ENCODE data around the gene OR56A4. TPM values are rescaled to one million over a fixed set of nuclear protein-coding genes. Genes with fewer than 3 reads are reported as not detected.

Gene OR56A4
- total RNA-seq, 1 experiment from 2014 or later: not detected

DNA sequence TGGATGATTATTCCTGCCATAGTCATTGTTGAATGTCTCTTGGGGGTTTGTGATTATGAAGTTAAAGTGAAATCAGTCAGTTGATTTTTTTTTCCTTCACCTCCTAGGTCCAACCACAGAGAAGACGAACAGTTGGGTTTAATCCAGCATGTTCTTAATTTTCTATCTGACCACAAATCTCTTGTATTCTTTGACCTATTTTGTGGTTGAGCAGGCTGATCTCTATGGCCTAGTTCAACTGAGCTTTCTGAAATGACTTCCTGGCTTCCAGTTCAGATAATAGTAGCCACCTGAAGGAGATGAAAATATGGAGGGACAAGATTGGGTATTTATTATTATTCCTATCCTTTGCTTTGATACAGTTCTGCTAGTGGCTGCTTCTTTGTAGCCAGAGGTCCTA lies 33.2 kb downstream of the OR56A4 start:
- Histone ChIP-seq H3K4me3 (ENCODE audit: low read depth in 2 of 2, low read length in 2 of 2) (no peak overlapping the region), H3K36me3 (ENCODE audit: control insufficient read depth, insufficient read depth, low read length) (no peaks in the 10 kb centered on the region), H3K27me3 (ENCODE audit: control insufficient read depth, insufficient read depth, low read length) (peaks cover 2% of the 10 kb centered on the region; the same call in 1 of the 2 replicates), H3K9me3 (ENCODE audit: control insufficient read depth, insufficient read depth, low read depth, low read length) (no peaks in the 10 kb centered on the region), H3K4me1 (ENCODE audit: control insufficient read depth, insufficient read depth, low read length) (no peaks in the 10 kb centered on the region), H3K27ac (ENCODE audit: low read length) (no peak overlapping the region)
- in situ Hi-C loops (cut with HindIII; ENCODE audit: low pct_unique_long_range_greater_than_20kb, low sequenced_read_pairs): no loop called here
- DNase-seq (ENCODE audit: low read depth, low spot score) (no peak), ATAC-seq (no peak)
- TF ChIP-seq, protein P1, sequence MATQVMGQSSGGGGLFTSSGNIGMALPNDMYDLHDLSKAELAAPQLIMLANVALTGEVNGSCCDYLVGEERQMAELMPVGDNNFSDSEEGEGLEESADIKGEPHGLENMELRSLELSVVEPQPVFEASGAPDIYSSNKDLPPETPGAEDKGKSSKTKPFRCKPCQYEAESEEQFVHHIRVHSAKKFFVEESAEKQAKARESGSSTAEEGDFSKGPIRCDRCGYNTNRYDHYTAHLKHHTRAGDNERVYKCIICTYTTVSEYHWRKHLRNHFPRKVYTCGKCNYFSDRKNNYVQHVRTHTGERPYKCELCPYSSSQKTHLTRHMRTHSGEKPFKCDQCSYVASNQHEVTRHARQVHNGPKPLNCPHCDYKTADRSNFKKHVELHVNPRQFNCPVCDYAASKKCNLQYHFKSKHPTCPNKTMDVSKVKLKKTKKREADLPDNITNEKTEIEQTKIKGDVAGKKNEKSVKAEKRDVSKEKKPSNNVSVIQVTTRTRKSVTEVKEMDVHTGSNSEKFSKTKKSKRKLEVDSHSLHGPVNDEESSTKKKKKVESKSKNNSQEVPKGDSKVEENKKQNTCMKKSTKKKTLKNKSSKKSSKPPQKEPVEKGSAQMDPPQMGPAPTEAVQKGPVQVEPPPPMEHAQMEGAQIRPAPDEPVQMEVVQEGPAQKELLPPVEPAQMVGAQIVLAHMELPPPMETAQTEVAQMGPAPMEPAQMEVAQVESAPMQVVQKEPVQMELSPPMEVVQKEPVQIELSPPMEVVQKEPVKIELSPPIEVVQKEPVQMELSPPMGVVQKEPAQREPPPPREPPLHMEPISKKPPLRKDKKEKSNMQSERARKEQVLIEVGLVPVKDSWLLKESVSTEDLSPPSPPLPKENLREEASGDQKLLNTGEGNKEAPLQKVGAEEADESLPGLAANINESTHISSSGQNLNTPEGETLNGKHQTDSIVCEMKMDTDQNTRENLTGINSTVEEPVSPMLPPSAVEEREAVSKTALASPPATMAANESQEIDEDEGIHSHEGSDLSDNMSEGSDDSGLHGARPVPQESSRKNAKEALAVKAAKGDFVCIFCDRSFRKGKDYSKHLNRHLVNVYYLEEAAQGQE (IDR thresholded peaks at IDR 0.05; ENCODE audit: insufficient read depth in 1 of 2, low read depth in 2 of 2, low read length in 1 of 2): no peak
- no peak for TF ChIP-seq POLR2AphosphoS5 (IDR thresholded peaks at IDR 0.05; ENCODE audit: low read depth, low read length)
- no peak for TF ChIP-seq TCF7L2 (IDR thresholded peaks at IDR 0.05; ENCODE audit: low read depth, low read length)
- TF ChIP-seq, protein P2, sequence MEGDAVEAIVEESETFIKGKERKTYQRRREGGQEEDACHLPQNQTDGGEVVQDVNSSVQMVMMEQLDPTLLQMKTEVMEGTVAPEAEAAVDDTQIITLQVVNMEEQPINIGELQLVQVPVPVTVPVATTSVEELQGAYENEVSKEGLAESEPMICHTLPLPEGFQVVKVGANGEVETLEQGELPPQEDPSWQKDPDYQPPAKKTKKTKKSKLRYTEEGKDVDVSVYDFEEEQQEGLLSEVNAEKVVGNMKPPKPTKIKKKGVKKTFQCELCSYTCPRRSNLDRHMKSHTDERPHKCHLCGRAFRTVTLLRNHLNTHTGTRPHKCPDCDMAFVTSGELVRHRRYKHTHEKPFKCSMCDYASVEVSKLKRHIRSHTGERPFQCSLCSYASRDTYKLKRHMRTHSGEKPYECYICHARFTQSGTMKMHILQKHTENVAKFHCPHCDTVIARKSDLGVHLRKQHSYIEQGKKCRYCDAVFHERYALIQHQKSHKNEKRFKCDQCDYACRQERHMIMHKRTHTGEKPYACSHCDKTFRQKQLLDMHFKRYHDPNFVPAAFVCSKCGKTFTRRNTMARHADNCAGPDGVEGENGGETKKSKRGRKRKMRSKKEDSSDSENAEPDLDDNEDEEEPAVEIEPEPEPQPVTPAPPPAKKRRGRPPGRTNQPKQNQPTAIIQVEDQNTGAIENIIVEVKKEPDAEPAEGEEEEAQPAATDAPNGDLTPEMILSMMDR (IDR thresholded peaks at IDR 0.05): no peak
- TF ChIP-seq SIN3A (IDR thresholded peaks at IDR 0.05; ENCODE audit: borderline replicate concordance, insufficient read depth, low read depth, low read length): no peak
- ChIA-PET POLR2A (no interaction called here), CTCF (no interaction called here)
- intact Hi-C loops (cut with micrococcal nuclease; ENCODE audit: unreplicated experiment): no loop called here
- BruUV-seq (replicated peaks): no TSS peak

DNA sequence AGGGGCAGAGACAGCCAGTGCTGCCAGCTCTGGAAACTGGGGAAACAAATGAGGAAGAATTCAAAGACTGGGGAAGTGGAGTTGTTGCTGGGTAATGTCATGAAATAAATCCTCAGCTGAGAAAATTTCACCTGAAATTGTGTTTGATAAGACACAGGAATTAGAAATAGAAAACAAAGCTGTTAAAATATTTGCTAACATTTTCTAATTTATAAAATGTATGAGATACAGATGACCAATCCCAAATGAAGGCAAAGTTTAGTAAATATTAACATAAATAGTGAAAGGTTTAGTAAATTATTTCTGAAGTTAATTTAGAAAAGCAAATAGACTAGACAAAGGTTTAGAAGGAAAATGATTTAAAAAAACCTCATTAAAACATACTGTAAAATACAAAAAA lies 38.4 kb downstream of the OR56A4 start, which contains the start of gene OR56A5:
Gene OR56A5 (minus strand): TSS at position 101 of the 400 bp plus-strand sequence. CDS start 0 bp downstream, at position 101.
- Histone ChIP-seq H3K9me3 (ENCODE audit: control insufficient read depth, insufficient read depth, low read depth, low read length) (no peaks in the 10 kb centered on the region), H3K4me1 (ENCODE audit: control insufficient read depth, insufficient read depth, low read length) (no peaks in the 10 kb centered on the region), H3K4me3 (ENCODE audit: low read depth in 2 of 2, low read length in 2 of 2) (no peak within 1 kb of the TSS), H3K27ac (ENCODE audit: low read length) (no peak within 1 kb of the TSS), H3K27me3 (ENCODE audit: control insufficient read depth, insufficient read depth, low read length) (peaks cover 2% of the 10 kb centered on the region; the same call in 1 of the 2 replicates), H3K36me3 (ENCODE audit: control insufficient read depth, insufficient read depth, low read length) (no peaks in the 10 kb centered on the region)
- TF ChIP-seq, protein P1 (IDR thresholded peaks at IDR 0.05; ENCODE audit: insufficient read depth in 1 of 2, low read depth in 2 of 2, low read length in 1 of 2): no peak
- TF ChIP-seq TCF7L2 (IDR thresholded peaks at IDR 0.05; ENCODE audit: low read depth, low read length) (no peak), SIN3A (IDR thresholded peaks at IDR 0.05; ENCODE audit: borderline replicate concordance, insufficient read depth, low read depth, low read length) (no peak), POLR2AphosphoS5 (IDR thresholded peaks at IDR 0.05; ENCODE audit: low read depth, low read length) (no peak)
- TF ChIP-seq, protein P2 (IDR thresholded peaks at IDR 0.05): no peak
- ChIA-PET POLR2A (no interaction called here), CTCF (no interaction called here)
- DNase-seq (ENCODE audit: low read depth, low spot score): no peak
- ATAC-seq: no peak
- intact Hi-C loops (cut with micrococcal nuclease; ENCODE audit: unreplicated experiment): no loop called here
- in situ Hi-C loops (cut with HindIII; ENCODE audit: low pct_unique_long_range_greater_than_20kb, low sequenced_read_pairs): no loop called here
- BruUV-seq (replicated peaks): no TSS peak

Measured in Panc1 (cell line).